GM18868 (cell line): ENCODE results near the gene STAT5A.
"Not testable (repeated sequence)": the region's sequence is repeated elsewhere in the genome, so short reads cannot be mapped to it uniquely, and the experiment has no call there.

Experiments
- ATAC-seq: cut with Tn5 transposase; IDR thresholded peaks from one replicate; pipeline ENCODE4 v1.9.1; 2021; ENCODE audit warnings: mild to moderate bottlenecking, moderate library complexity; ENCODE audit not compliant: unreplicated experiment

The STAT5A gene

DNA sequence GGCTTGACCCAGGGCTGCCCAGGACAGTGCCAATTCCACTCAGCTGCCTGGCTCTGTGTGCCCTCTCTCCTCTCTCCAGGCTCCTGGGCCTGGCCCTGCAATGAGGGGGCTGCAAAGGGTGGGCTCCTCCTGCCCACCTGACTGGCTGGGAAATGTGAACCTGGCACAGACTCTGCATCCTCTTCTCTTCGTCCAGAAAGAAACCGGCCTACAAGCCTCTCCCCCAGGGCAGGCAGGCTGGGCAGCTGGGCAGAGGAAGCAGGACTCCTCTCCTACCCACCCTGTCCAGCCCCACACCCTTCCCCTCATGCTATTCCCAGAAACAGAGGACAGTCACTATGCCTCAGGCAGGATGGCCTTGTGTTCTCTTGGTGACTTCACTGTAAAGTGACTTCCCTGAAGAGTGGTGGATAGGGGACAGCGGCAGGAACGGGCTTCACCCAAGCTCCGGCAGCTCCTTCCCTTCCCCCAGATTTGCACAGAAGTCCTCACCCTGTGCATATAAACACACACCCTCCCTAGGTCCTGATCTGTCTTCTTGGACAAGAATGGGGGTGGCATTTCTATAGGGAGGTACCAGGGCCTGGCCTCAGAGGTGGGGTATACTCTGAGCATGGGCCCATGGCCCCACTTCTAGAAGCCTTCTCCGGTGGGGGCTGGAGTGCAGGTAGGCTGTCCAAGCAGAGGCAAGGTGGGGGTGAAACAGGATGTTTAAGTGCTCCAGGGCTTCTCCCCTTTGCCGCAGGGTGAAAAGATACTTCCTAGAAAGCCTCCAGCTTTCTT lies 4.9 kb upstream of the STAT5A start:
- ATAC-seq: no peak

DNA sequence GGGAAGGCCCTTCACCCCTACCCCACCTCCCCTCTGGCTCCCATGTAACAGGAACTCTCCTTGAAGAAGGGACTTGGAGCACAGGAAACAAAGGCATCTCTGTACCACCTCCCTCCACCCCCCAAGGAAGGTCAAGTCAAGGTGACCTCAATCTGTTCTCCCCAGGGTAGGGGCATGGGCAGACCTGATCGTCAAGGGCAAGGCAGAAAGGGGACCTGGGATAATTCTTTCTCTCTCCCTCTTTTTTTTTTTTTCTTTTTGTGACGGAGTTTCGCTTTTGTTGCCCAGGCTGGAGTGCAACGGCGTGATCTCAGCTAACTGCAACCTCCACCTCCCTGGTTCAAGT lies 4.3 kb upstream of the STAT5A start:
- no peak for ATAC-seq

- ATAC-seq: no peak
Observed at GRCh38 chr17:42284566-42284965, 3.7 kb upstream of the STAT5A start.

DNA sequence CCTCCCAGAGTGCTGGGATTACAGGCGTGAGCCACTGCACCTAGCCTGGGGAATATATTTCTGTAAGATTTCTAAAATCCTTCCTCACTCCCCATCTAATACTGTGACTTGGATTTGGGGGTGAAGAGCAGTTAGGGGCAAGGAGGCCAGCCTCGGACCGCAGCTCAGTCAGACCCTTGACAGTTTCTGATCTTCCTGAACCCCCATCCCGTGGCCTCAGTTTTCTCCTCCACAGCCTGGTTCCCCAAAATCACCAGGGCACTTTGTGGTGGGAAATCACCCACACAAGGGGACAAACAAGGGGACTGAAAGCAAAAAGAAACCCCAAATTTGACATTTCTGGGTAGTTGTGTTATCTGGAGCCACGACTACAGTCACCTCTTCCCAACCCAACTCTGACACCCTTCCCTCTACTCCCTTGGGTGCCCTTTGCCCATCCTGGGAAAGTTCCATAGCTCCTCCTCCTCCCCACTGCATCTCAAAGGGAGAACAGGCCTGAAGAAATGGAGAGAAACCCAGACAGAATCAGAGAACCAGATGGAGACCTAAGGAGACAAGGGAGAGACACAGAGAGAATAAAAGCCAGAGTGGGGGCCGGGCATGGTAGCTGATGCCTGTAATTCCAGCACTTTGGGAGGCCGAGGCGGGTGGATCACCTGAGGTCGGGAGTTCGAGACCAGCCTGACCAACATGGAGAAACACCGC lies 2.8 kb upstream of the STAT5A start:
- ATAC-seq: no peak

GRCh38 chr17:42286411-42287221 lies 1.7 kb upstream of the STAT5A start:
- ATAC-seq: no peak

DNA sequence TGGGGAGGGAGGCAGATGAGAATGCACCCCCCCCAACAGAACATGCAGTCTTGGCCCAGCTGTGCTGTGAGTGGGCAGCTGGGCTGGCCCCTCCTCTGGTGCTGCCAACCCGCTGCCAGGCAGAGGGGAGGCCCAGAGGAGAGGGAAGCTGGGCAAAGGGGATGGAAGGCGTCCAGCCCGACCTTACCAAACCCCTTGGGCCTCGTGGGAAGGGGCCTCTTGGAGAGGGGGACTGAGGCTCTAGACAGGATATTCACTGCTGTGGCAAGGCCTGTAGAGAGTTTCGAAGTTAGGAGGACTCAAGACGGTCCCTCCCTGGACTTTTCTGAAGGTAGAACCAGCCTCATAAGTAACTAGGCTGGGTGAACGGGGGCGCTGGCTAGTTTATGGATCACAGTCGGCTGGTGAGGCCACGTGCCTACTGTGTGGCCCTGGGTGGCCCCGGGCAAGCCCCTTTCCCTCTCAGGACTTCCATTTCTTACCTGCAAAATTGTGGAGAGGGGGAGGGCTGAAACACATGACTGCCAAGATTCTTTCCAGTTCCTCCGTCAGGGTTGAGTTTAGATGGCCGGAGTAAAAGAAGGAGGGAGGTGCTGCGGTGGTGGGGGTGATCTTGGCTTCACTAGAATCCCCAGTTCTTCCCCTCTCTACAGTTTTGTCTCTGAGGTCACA lies 857 bp upstream of the STAT5A start:
- ATAC-seq: no peak

GRCh38 chr17:42288803-42289610 lies 709 bp downstream of the STAT5A start:
- no peak for ATAC-seq

DNA sequence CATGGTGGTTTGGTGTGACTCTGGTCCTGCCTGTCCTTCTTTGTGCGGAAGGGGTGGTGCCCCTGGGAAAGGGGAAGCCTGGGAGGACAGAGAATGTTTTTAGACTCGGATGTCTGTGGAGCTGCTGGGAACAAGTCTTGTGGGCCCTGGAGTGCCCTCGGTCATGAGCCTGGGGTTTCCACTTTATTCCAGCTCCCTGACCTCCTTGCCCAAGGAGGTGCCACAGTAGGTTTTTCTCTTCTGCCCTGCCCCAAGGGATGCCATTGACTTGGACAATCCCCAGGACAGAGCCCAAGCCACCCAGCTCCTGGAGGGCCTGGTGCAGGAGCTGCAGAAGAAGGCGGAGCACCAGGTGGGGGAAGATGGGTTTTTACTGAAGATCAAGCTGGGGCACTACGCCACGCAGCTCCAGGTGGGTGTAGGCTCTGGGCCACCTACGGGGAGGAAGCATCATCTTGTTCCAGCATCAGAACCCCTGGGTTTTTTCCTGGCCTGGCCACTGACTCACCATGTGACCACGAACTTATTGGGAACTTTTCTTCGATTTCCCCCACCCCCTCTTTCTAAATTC lies 1.4 kb downstream of the STAT5A start:
- ATAC-seq: no peak

- no peak for ATAC-seq
Observed at GRCh38 chr17:42290577-42290976, 2.3 kb downstream of the STAT5A start.

DNA sequence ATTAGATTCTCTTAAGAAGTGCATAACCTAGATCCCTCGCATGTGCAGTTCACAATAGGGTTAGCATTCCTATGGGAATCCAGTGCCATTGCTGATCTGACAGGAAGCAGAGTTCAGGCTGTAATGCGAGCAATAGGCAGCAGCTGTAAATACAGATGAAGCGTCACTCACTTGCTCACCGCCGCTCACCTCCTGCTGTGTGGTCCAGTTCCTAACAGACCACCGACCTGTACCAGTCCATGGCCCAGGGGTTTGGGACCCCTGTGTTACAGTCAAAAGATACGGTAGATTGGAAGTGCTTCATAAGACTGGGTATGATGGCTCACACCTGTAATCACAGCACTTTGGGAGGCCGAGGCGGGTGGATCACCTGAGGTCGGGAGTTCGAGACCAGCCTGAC lies 2.8 kb downstream of the STAT5A start:
- no peak for ATAC-seq

- no peak for ATAC-seq
Observed at GRCh38 chr17:42294469-42295398, 6.4 kb downstream of the STAT5A start.

- ATAC-seq: no peak
Observed at GRCh38 chr17:42296012-42296411, 7.7 kb downstream of the STAT5A start.

DNA sequence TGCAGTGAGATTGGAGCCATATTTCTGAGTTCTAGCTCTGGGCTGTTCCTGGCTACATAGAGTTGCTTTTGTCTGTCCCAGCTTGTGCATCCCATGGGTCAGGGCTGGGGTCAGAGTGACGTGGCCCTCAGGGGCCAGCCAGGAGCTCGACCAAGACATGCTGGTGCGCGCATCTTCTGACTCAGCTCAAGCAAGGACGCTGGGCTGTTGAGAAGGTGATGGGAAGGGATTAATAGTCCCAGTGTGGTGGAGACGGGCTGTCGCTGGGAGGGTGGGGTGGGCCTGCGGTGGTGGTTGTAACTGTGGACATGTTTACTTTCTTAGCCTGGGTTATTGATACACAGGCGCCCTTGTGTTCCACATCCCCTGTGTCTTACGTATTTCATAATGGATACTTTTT lies 9.5 kb downstream of the STAT5A start:
- not testable (repeated sequence) for ATAC-seq

GRCh38 chr17:42299361-42299760 lies 11.1 kb downstream of the STAT5A start:
- not testable (repeated sequence) for ATAC-seq

GRCh38 chr17:42299913-42300312 lies 11.6 kb downstream of the STAT5A start:
- ATAC-seq: not testable (repeated sequence)

GRCh38 chr17:42301022-42301421 lies 12.7 kb downstream of the STAT5A start:
- no peak for ATAC-seq

- ATAC-seq: no peak
Observed at GRCh38 chr17:42303694-42304093, 15.4 kb downstream of the STAT5A start.

DNA sequence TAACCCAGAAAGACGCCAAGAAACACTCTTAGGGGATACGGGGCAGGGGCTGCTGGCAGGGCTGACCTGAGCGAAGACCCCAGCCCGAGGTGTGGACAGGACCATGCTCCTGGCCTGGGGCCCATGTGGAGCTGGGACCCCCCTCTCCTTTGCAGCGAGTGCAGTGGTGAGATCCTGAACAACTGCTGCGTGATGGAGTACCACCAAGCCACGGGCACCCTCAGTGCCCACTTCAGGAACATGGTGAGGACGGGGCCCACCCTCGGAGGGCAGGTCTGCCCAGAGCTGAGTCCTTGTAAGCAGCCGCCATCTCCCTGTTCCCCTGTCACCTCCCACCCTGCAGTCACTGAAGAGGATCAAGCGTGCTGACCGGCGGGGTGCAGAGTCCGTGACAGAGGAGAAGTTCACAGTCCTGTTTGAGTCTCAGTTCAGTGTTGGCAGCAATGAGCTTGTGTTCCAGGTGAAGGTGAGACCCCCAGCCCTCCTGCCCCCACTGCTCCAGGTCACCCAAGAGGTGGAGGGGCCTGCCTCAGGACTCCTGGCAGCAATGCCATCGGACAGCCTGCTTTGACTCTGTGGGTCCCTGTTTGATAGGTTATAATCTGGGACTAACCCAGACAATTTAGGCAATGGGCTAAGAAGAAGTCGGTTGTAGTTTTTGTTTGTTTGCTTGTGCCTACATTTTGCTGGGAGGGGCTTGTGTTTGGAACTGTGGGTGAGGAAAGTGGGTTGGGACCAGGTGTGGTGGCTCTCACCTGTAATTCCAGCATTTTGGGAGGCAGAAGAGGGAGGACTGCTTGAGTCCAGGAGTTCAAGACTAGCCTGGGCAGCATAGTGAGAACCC lies 16.1 kb downstream of the STAT5A start:
- ATAC-seq: no peak
